Omental fat pad (tissue), 4 donors: Measurements from ENCODE around the gene SEMA4G. TPM values are rescaled to one million over a fixed set of nuclear protein-coding genes. Genes with fewer than 3 reads are reported as not detected.

Experiments
- ATAC-seq: fragments of 150-250 bp; one replicate; pipeline ENCODE4 v1.9.1; 2016; ENCODE audit warnings: mild to moderate bottlenecking, moderate library complexity; ENCODE audit not compliant: low FRiP score
- DNase-seq: peaks from one replicate; pipeline ENCODE4 v3.0.0-alpha.2; 2019; ENCODE audit warnings: low spot score
- total RNA-seq, 4 donors: library from RNA; depleted of rRNA; stranded (reverse); fragments of >200 nt; gene quantifications; one replicate each; pipeline ENCODE4 v1.1.0, GENCODE V29; 2016
- TF ChIP-seq, protein P1 (sequence below), 3 donors: fragments of 450-650 bp; IDR thresholded peaks; one replicate each; pipeline ENCODE4 v1.5.1; 2016 to 2017; ENCODE audit warnings: antibody characterized with exemption in 3 of 3, mild to moderate bottlenecking in 3 of 3, moderate library complexity in 2 of 3

Gene SEMA4G
- total RNA-seq, 4 donors from 2014 or later = 0.47 to 1.4 (median 1.1) TPM

DNA sequence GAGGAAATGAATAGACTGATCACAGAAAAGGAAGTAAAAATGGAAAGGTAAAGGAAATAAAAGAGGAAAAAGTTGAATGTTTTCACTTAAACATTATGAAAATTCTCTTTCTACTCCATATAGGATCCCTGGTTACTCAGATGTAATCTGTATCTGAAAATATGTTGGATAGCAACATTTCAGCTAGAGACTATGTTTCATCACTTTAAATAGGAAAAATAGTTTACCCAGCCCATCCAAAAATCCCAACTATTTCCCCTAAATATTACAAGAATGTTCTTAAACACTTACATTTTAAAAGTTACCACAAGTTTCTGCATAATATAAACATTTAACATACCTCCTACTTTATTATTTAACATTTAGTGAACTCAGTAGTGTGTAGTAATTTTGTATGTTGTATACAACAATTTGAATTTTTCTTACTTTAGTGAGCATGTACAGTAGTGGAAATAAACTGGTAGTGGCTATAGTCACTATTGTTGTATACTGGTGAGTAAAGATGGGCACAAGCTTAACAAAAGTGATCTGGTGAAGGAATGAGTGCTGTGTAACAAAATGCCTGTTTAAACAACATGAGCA, 29.4 kb upstream of the SEMA4G start:
- ATAC-seq (no peak), DNase-seq (no peak)
- TF ChIP-seq, protein P1, sequence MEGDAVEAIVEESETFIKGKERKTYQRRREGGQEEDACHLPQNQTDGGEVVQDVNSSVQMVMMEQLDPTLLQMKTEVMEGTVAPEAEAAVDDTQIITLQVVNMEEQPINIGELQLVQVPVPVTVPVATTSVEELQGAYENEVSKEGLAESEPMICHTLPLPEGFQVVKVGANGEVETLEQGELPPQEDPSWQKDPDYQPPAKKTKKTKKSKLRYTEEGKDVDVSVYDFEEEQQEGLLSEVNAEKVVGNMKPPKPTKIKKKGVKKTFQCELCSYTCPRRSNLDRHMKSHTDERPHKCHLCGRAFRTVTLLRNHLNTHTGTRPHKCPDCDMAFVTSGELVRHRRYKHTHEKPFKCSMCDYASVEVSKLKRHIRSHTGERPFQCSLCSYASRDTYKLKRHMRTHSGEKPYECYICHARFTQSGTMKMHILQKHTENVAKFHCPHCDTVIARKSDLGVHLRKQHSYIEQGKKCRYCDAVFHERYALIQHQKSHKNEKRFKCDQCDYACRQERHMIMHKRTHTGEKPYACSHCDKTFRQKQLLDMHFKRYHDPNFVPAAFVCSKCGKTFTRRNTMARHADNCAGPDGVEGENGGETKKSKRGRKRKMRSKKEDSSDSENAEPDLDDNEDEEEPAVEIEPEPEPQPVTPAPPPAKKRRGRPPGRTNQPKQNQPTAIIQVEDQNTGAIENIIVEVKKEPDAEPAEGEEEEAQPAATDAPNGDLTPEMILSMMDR (IDR thresholded peaks at IDR 0.05) = no peak

DNA sequence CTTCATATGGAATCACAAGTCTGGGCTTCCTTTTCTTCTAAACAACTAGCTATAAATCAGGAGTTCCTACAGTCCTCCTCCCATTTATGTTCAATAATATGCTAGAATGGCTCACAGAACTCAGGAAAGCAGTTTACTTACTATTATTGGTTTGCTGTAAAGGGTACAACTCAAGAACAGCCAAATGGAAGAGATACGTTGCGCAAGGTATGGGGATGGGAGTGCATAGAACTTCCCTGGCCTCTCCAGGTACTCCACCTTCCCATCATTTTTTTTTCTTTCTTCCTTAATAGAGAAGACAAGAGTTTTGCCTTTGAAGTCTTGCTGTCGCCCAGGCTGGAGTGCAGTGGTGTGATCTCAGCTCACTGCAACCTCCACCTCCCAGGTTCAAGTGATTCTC, 27.1 kb upstream of the SEMA4G start:
- TF ChIP-seq, protein P1 (IDR thresholded peaks at IDR 0.05) = no peak
- DNase-seq (no peak), ATAC-seq (no peak)

DNA sequence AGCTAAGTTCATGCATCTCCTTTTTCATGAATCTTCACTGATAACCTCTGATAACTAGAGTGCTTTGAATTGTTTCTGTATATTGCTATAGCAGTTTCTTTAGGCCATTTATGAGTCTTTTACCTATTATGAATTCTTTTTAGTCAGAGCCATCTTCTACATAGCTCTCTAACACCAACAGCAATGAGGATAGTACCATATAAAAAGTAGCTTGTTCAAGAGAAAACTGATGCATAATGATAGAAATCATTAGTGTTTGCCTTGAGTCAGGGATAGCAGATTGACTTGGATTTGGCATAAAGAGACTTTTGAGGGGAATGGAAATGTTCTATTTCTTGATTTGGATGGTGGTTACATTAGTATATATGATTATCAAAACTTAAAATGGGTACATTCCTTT, 25.8 kb upstream of the SEMA4G start:
- ATAC-seq (no peak), DNase-seq (no peak)
- TF ChIP-seq, protein P1 (IDR thresholded peaks at IDR 0.05) = no peak

DNA sequence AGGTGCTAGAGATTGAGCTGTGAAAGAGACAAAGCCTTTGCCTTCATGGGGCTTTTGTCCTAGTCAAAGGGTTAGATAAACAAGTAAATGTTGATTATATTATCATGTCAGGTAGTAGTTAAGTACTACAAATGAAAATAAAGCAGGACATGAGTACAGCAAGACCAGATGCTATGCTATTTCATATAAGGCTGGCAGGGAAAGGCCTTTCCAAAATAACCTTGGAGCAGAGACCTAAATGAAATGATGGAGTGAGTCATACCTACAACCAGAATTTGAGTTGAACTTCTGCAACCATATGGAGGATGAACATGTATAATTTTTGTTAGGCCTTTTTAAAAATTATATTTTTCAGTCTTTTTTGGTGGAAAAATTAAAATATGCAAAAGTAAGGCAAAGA, 23.6 kb upstream of the SEMA4G start:
- DNase-seq (no peak), ATAC-seq (no peak)
- TF ChIP-seq, protein P1 (IDR thresholded peaks at IDR 0.05) = no peak

DNA sequence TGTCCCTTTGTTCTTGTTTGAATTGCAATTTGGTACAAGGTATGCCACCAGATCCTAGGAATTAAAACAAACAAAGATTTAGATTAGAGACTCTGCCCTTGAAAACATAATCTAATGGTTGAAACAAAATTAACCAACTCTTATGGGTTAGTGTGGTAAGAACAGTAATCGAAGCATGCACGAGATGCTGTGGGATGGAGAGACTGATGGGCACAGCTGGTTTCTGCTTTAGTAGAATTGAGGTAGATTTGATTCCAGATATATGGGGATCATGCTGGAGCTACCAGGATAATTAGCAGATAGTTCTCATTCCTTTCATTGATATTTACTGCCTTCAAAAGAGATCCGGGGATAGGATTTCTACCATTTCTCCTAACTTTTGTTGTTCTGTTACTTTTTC, 20.4 kb upstream of the SEMA4G start:
- ATAC-seq (no peak), DNase-seq (no peak)
- TF ChIP-seq, protein P1 (IDR thresholded peaks at IDR 0.05) = no peak

DNA sequence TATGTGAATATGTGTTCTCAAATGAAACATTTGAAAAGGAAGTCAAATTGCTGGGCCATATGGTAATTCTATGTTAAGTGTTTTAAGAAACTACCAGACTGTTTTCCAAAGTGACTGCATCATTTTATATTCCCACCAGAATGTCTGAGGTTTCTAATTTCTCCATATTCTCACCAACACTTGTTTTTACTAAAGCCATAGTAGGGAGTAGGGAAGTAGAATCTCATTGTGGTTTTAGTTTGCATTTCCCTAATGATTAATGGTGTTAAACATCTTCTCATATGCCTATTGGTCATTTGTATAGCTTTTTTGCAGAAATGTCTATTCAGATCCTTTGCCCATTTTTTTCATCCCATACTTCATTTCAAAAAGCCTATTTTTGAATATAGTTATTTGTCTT, 9.1 kb upstream of the SEMA4G start:
- TF ChIP-seq, protein P1 (IDR thresholded peaks at IDR 0.05) = no peak
- ATAC-seq (no peak), DNase-seq (no peak)

DNA sequence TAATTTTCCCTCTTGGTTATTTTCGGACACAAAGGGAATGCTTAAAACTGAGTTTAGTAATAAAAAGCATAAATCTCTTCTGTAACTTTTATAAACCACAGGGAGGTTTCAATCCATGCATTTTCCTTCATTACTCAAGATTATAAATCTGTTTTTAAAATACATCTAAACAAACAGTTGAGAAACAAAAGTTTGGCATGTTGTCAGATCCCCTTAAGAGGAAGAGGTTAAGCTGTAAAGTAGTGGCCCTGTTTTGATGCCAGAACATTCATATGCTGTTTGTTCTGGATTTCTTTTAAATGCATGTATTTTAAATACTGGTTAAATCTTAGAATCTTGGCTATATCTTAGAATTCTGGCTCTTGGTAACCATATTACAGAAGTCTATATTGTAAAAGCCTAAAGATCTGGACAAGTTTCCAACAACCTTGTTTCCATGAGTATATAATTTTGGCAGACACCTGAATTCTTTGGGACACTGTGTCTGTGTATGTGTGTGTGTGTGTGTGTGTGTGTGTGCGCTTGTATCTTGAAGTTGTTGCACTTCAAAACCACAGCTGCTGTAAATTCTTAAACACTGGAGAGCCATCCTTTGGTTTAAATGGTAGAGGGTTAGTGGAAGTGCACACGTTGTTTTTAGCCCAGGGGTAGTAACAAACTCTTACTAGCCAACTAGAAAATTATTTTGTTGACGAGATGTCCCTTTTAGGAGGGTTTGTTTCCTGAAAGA, 6.8 kb upstream of the SEMA4G start:
- DNase-seq (no peak), ATAC-seq (no peak)
- TF ChIP-seq, protein P1 (IDR thresholded peaks at IDR 0.05) = no peak
